Stimulated activated CD8-positive, alpha-beta memory T cell treated with anti-CD3 and anti-CD28 coated beads, Interleukin-4, amount 100 ng/mL, for 1 hour (primary cell): ENCODE results near the gene PLXND1.
"Not testable (repeated sequence)": the region's sequence is repeated elsewhere in the genome, so short reads cannot be mapped to it uniquely, and the experiment has no call there.

Experiments used
- DNase-seq, 2 donors: peaks; one replicate each; pipeline ENCODE4 v3.0.0-alpha.2; 2020; ENCODE audit warnings: low read depth in 2 of 2, low spot score in 1 of 2

PLXND1 gene

GRCh38 chr3:129614435-129614834 is 8.0 kb upstream of the PLXND1 start:
- no peak for DNase-seq

DNA sequence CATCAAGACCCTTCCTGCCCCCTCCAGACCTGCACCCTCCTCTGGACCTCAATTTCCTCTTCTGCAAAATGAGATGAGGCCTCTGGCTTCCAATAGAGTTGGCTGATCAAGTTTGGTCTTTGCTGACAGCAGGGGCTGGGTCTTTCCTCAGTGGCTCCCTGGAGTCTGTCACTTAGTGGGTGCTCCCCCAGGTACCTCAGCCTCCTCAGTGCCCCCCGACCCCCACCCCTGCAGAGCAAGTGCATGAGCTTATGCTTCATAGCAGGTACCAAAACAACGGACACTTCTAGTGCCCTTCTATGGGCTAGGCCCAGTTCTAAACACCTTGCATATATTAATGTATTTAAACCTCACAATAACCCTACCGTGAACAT is 6.9 kb upstream of the PLXND1 start:
- no peak for DNase-seq

GRCh38 chr3:129612534-129613366 is 6.3 kb upstream of the PLXND1 start:
- no peak for DNase-seq

DNA sequence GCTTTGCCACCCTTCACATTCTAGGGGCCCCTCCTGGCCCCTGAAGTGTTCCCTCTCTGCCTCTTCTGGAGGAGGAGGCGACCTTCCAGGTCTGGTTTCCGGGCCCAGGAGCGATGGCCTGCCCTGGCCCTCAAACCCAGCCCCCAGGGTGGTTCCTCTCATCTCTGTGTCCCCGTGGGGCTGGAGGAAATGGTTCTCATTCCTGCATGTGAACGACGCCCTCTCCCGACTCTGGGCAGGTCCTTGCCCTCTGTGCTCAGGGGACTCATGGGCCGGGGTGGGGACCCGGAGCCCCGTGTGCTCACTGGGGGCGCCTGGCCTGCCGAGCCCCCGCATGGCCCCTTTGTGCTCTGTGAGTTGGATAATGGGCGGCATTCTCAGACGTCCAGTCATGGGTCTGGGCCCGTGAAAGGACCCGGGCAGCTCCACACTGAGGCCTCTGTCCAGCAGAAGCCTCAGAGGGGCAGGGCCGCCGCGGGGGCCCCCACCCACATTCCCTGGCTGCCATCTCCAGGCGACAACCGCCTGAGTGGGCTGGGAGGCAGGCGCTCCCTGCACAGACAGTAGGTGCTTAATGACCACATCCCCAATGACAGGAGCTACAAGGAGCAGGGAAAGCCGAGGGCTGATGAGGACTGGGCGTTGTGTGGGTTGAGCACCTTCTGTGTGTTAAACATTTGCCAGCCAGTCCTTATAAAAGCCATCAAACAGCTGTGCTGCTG is 5.5 kb upstream of the PLXND1 start:
- DNase-seq, result no peak

DNA sequence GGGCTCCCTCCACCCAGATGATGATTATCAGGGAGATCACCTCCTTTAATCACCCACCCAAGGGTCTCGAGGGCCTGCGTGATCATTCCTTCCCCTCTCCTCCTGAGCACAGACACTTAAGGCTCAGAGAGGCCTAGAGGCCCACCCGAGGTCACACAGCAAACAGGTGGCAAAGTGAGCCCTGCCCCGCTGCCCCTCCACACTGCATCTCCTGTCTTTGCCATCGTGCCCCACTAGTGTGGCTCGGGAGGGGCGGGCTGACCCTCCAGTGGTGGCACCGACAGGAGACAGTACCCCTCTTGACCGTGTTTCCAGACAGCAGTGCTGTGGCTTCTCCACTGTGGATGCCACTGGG is 4.9 kb upstream of the PLXND1 start:
- no peak for DNase-seq

DNA sequence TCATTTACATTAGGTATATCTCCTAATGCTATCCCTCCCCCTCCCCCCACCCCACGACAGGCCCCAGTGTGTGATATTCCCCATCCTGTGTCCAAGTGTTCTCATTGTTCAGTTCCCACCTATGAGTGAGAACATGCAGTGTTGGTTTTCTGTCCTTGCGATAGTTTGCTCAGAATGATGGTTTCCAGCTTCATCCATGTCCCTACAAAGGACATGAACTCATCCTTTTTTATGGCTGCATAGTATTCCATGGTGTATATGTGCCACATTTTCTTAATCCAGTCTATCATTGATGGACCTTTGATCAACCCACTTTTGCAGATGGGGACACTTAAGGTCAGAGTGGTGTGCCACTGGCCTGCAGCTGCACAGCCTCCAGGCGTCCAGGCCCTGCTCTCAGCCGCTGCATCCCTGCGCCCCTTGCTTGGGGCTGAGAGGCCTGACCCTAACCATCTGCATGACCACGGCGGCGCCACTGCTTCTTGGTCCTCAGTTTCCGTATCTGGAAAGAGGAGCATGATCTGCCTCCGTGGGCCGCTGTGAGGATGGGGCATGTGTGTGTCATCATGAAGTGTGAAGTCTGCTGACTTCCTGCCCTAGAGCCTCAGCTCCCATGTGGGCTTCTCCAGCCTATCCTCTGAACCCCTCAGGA is 4.4 kb upstream of the PLXND1 start:
- DNase-seq, result not testable (repeated sequence)

DNA sequence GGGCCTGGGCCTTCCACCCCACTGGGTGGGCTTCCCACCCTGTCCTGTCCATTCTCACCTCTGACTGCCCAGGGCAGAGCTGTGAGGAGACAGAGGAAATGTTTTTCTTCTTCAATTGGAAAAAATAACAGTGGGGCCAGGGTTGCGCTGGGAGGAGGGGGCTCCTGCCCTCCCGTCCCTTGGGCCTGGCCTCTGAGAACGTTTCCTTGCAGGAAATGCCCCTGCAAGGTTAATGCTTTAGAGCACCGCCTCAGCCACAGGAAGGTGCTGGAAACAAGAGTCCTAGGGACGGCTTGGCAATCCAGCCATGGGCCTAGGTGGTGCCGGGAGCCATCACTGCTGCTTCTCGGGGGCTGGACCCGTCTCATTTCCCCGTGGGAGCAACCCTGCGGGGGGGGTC is 3.8 kb upstream of the PLXND1 start:
- DNase-seq, result no peak

GRCh38 chr3:129609591-129610182 is 3.2 kb upstream of the PLXND1 start:
- no peak for DNase-seq

GRCh38 chr3:129608936-129609590 is 2.6 kb upstream of the PLXND1 start:
- DNase-seq, result no peak

GRCh38 chr3:129608087-129608935 is 1.8 kb upstream of the PLXND1 start:
- no peak for DNase-seq

- no peak for DNase-seq
Measured at GRCh38 chr3:129607391-129608068, 1.1 kb upstream of the PLXND1 start.

DNA sequence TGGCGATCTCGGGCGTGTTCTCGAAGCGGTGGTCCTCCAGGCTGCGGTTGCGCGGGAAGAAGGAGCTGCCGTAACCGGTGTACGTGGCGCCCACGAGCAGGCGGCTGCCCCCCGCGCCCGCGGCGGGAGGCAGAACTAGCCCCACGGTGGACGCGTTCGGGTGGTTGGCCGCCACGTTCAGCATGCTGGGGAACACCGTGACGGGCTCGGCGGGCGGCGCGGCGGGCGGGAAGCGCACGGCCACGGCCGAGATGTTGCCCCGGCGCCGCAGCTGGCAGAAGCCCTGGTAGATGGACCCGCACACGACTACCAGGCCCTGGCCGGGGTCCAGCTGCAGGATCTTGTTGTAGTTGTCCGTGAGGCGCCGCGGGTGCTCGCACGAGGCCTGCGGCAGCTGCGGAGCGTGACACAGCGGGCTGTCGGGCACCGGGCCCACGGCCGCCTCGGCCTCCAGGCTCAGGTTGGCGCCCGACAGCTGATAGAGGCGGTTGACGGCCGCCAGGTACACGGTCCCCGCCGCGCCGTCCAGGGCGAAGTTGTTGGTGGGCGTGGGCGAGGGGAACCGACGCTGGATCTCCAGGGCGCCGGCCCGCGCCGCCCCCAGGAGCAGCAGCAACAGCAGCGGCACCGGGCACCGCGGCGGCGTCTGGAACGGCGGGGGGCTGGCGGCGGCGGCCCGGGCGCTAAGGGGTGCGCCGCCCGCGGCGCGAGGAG is 397 bp downstream of the PLXND1 start:
- DNase-seq, result no peak

DNA sequence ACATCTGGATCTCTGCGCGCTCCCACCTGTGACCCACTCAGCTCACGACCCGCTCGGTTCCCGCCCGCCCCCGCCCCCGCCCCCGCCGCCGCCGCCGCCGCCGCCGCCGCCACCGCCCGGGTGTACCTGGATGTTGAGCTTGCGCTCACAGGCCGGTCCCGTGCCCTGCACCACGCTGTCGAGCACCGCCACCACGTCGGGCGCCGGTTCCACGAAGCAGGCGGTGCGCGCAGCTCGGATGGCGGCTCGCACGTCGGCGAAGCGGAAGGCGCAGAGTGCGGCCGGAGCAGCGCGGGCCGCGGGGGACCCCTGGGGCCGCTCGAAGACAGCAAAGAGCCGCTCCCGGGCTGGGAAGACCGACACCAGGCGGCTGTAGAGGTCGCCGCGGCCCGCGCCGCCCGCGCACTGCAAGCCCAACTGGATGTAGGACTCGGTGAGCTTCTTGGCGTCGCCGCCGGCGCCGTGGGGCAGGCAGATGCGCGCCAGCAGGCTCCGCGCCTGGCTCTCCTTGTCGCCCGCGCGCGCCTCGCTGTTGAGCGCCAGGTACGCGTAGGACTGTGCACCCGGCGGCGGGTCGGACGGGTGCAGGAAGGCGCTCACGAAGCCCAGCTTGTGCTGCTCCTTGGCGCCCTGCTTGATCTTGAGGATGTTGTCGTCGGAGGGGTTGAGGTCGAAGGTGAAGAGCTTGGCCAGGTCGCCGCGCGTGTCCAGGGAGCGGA is 1.1 kb downstream of the PLXND1 start:
- DNase-seq, result no peak

DNA sequence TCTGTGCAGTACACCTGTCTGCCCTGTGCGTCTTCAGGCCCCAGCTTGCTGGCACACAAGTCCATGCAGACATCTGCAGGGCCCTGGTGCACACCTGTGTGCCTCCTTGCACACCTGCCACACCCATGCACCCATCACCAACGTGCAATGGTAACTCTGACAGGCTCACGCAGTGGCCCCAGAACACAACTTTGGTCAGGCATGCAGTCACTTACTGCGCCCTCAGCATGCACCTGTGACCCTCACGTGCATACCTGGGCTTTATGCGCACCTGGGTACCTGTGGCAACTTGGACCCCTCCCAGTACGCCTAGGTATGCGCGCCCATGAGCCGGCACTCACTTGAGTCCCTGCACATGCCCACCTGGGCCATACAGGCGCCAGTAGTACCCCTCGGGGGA is 1.7 kb downstream of the PLXND1 start:
- no peak for DNase-seq

GRCh38 chr3:129603991-129604749 is 2.3 kb downstream of the PLXND1 start:
- no peak for DNase-seq

- no peak for DNase-seq
Measured at GRCh38 chr3:129603561-129603942, 2.9 kb downstream of the PLXND1 start.

- no peak for DNase-seq
Measured at GRCh38 chr3:129602730-129603560, 3.5 kb downstream of the PLXND1 start.
